H9 (cell line): ENCODE measurements around the gene ST6GALNAC2. TPM values are rescaled to one million over a fixed set of nuclear protein-coding genes. Genes with fewer than 3 reads are reported as not detected.
"Not testable (repeated sequence)": the region's sequence is repeated elsewhere in the genome, so short reads cannot be mapped to it uniquely, and the experiment has no call there.

Experiments
- DNase-seq: peaks from one replicate; pipeline ENCODE4 v3.0.0-alpha.2; 2017
- H2AFZ ChIP-seq: one replicate; pipeline ENCODE4 v1.6.1; 2013; ENCODE audit warnings: mild to moderate bottlenecking, low read length, control low read depth, moderate library complexity
- H2AK5ac ChIP-seq: 2 replicates; pipeline ENCODE4 v1.6.1; 2013; ENCODE audit warnings: low read length, control low read depth, mixed read lengths; ENCODE audit not compliant: insufficient read length
- H2BK120ac ChIP-seq: one replicate; pipeline ENCODE4 v1.6.1; 2013; ENCODE audit warnings: low read depth, mild to moderate bottlenecking, low read length, control low read depth, inconsistent platforms; ENCODE audit not compliant: poor library complexity, severe bottlenecking
- H2BK12ac ChIP-seq: 2 replicates; pipeline ENCODE4 v1.6.1; 2013; ENCODE audit warnings: low read length, control low read depth, mixed read lengths, low read depth; ENCODE audit not compliant: insufficient read length
- H2BK15ac ChIP-seq: 2 replicates; pipeline ENCODE4 v1.6.1; 2013; ENCODE audit warnings: low read depth, low read length, control low read depth
- H2BK20ac ChIP-seq: one replicate; pipeline ENCODE4 v1.6.1; 2013; ENCODE audit warnings: low read depth, mild to moderate bottlenecking, low read length, control low read depth, inconsistent platforms; ENCODE audit not compliant: poor library complexity, severe bottlenecking
- H2BK5ac ChIP-seq: 2 replicates; pipeline ENCODE4 v1.6.1; 2013; ENCODE audit warnings: low read length, control low read depth, mixed read lengths; ENCODE audit not compliant: insufficient read length
- H3K14ac ChIP-seq: 2 replicates; pipeline ENCODE4 v1.6.1; 2013; ENCODE audit warnings: low read length, control low read depth; ENCODE audit not compliant: insufficient read depth
- H3K18ac ChIP-seq: 2 replicates; pipeline ENCODE4 v1.6.1; 2013; ENCODE audit warnings: low read depth, mild to moderate bottlenecking, mixed read lengths, low read length, control low read depth; ENCODE audit not compliant: insufficient read length
- H3K23ac ChIP-seq: 2 replicates; pipeline ENCODE4 v1.6.1; 2013; ENCODE audit warnings: low read length, control low read depth, mixed read lengths, low read depth; ENCODE audit not compliant: insufficient read length
- H3K23me2 ChIP-seq: 2 replicates; pipeline ENCODE4 v1.6.1; 2013; ENCODE audit warnings: low read depth, mild to moderate bottlenecking, mixed read lengths, low read length, control low read depth; ENCODE audit not compliant: insufficient read length, poor library complexity, severe bottlenecking
- H3K27ac ChIP-seq: 2 replicates; pipeline ENCODE4 v1.5.1; 2013; ENCODE audit warnings: low read length, control low read depth, mixed read lengths, low read depth; ENCODE audit not compliant: insufficient read length
- H3K27me3 ChIP-seq: 2 replicates; pipeline ENCODE4 v1.6.1; 2013; ENCODE audit warnings: low read length, control low read depth, inconsistent platforms; ENCODE audit not compliant: insufficient read depth
- H3K4ac ChIP-seq: 2 replicates; pipeline ENCODE4 v1.6.1; 2013; ENCODE audit warnings: low read depth, mild to moderate bottlenecking, control low read depth, inconsistent platforms, low read length, moderate library complexity
- H3K4me1 ChIP-seq: 2 replicates; pipeline ENCODE4 v1.6.1; 2013; ENCODE audit warnings: low read length, control low read depth, inconsistent platforms; ENCODE audit not compliant: insufficient read depth
- H3K4me2 ChIP-seq: 2 replicates; pipeline ENCODE4 v1.6.1; 2013; ENCODE audit warnings: low read length, control low read depth, mixed read lengths; ENCODE audit not compliant: insufficient read length, insufficient read depth
- H3K56ac ChIP-seq: 2 replicates; pipeline ENCODE4 v1.6.1; 2013; ENCODE audit warnings: low read depth, mild to moderate bottlenecking, mixed read lengths, low read length, control low read depth; ENCODE audit not compliant: insufficient read length
- H3K79me1 ChIP-seq: 2 replicates; pipeline ENCODE4 v1.6.1; 2013; ENCODE audit warnings: low read depth, mild to moderate bottlenecking, moderate library complexity, low read length, control low read depth, inconsistent platforms; ENCODE audit not compliant: insufficient read depth, poor library complexity, severe bottlenecking
- H3K79me2 ChIP-seq: 2 replicates; pipeline ENCODE4 v1.6.1; 2013; ENCODE audit warnings: low read length, control low read depth, inconsistent platforms; ENCODE audit not compliant: insufficient read depth
- H3K9ac ChIP-seq: 2 replicates; pipeline ENCODE4 v1.6.1; 2013; ENCODE audit warnings: low read length, control low read depth, mixed read lengths; ENCODE audit not compliant: insufficient read length; ENCODE audit errors: extremely low read depth
- H3K9me3 ChIP-seq: one replicate; pipeline ENCODE4 v1.6.1; 2013; ENCODE audit warnings: low read depth, low read length, inconsistent platforms; ENCODE audit not compliant: control insufficient read depth
- H3T11ph ChIP-seq: one replicate; pipeline ENCODE4 v1.6.1; 2013; ENCODE audit warnings: mild to moderate bottlenecking, low read length, control low read depth, inconsistent platforms
- H4K20me1 ChIP-seq: one replicate; pipeline ENCODE4 v1.6.1; 2013; ENCODE audit not compliant: control insufficient read depth, insufficient read length, insufficient read depth
- H4K5ac ChIP-seq: 2 replicates; pipeline ENCODE4 v1.6.1; 2013; ENCODE audit warnings: low read depth, mild to moderate bottlenecking, mixed read lengths, low read length, control low read depth; ENCODE audit not compliant: insufficient read length
- H4K8ac ChIP-seq: replicated peaks from 2 replicates; pipeline ENCODE4 v1.6.1; 2013; ENCODE audit warnings: low read length, control low read depth, mixed read lengths, low read depth; ENCODE audit not compliant: insufficient read length
- H4K91ac ChIP-seq: 2 replicates; pipeline ENCODE4 v1.6.1; 2013; ENCODE audit warnings: low read depth, mild to moderate bottlenecking, moderate library complexity, mixed read lengths, low read length, control low read depth; ENCODE audit not compliant: insufficient read length
- H3K27ac Mint-ChIP-seq, 3 experiments: 2 replicates in 2 of 3; 3 replicates in 1 of 3; pipeline ENCODE4 v1.8.0; 2020 to 2021; ENCODE audit warnings: mixed read lengths in 3 of 3, mild to moderate bottlenecking in 1 of 3, moderate library complexity in 1 of 3
- H3K27me3 Mint-ChIP-seq: 2 replicates; pipeline ENCODE4 v1.8.0; 2021; ENCODE audit warnings: low read depth, mild to moderate bottlenecking, moderate library complexity, mixed read lengths
- H3K36me3 Mint-ChIP-seq, 3 experiments: 2 replicates in 2 of 3; 3 replicates in 1 of 3; pipeline ENCODE4 v1.8.0; 2020 to 2021; ENCODE audit warnings: low read depth in 3 of 3, mixed read lengths in 3 of 3; ENCODE audit not compliant: insufficient read depth in 1 of 3
- H3K4me1 Mint-ChIP-seq, 2 experiments: 2 replicates each; pipeline ENCODE4 v1.8.0; 2020; ENCODE audit warnings: mixed read lengths in 2 of 2
- H3K4me3 Mint-ChIP-seq, 2 experiments: 2 replicates in 1 of 2; 3 replicates in 1 of 2; pipeline ENCODE4 v1.8.0; 2020 to 2021; ENCODE audit warnings: mild to moderate bottlenecking in 2 of 2, mixed read lengths in 2 of 2, moderate library complexity in 1 of 2
- H3K9me3 Mint-ChIP-seq, 2 experiments: 2 replicates in 1 of 2; 3 replicates in 1 of 2; pipeline ENCODE4 v1.8.0; 2020; ENCODE audit warnings: mild to moderate bottlenecking in 2 of 2, mixed read lengths in 2 of 2, moderate library complexity in 1 of 2
- WGBS: extraction: QIAGEN DNeasy Blood & Tissue Kit; methylation state at CpG from one replicate; pipeline ENCODE4 v1.1.7; 2013; ENCODE audit warnings: missing lambda C conversion rate, low lambda C conversion rate, mixed read lengths; ENCODE audit not compliant: insufficient read length; ENCODE audit errors: extremely low coverage; 5-methylcytosine and 5-hydroxymethylcytosine counted together
- total RNA-seq: library from RNA; stranded (reverse); gene quantifications from 2 replicates; pipeline ENCODE4 v1.2.1, GENCODE V29; 2021

The ST6GALNAC2 gene
- total RNA-seq, 1 experiment from 2014 or later: 0.46 TPM

DNA sequence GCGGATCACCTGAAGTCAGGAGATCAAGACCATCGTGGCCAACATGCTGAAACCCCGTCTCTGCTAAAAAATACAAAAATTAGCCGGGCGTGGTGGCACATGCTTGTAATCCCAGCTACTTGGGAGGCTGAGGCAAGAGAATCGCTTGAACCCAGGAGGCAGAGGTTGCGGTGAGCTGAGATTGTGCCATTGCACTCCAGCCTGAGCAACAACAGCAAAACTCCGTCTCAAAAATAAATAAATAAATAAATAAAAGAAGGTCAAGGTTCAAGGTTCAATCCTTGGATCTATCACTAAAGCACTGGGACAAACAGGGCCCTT, 60.2 kb downstream of the ST6GALNAC2 start:
- not testable (repeated sequence) for H3K27ac Mint-ChIP-seq, H3K18ac ChIP-seq, H3K23me2 ChIP-seq, H3K4me3 Mint-ChIP-seq, H3K4ac ChIP-seq, H4K5ac ChIP-seq, H3K14ac ChIP-seq, H4K8ac ChIP-seq, H3K9me3 Mint-ChIP-seq, H2BK5ac ChIP-seq, H3K9me3 ChIP-seq, H2AK5ac ChIP-seq, H3K79me1 ChIP-seq, H3K4me2 ChIP-seq, H3K56ac ChIP-seq, H3K27me3 ChIP-seq, H3K79me2 ChIP-seq, H3K9ac ChIP-seq, H2BK20ac ChIP-seq, H3K4me1 ChIP-seq, H4K91ac ChIP-seq, H3K36me3 Mint-ChIP-seq, H2BK15ac ChIP-seq, DNase-seq, H3K27ac ChIP-seq, H3K23ac ChIP-seq, H2BK120ac ChIP-seq, H2BK12ac ChIP-seq, H3T11ph ChIP-seq, H4K20me1 ChIP-seq, H2AFZ ChIP-seq
- WGBS: no CpG with 5 or more reads among the region's 8 CpGs
- H3K4me1 Mint-ChIP-seq: peaks cover 16 to 38% of the 10 kb centered on the region in 2 experiments
- peaks cover 32% of the 10 kb centered on the region for H3K27me3 Mint-ChIP-seq
